HG03159 (cell line): ENCODE measurements around the gene ICOS.
"Not testable (repeated sequence)": the region's sequence is repeated elsewhere in the genome, so short reads cannot be mapped to it uniquely, and the experiment has no call there.

Source experiments
- ATAC-seq: cut with Tn5 transposase; IDR thresholded peaks from one replicate; pipeline ENCODE4 v1.9.1; 2021; ENCODE audit warnings: mild to moderate bottlenecking, moderate library complexity; ENCODE audit not compliant: unreplicated experiment

Gene ICOS

GRCh38 chr2:203972066-203972465, 35.5 kb downstream of the ICOS start:
- peak; percentile 46 for ATAC-seq

DNA sequence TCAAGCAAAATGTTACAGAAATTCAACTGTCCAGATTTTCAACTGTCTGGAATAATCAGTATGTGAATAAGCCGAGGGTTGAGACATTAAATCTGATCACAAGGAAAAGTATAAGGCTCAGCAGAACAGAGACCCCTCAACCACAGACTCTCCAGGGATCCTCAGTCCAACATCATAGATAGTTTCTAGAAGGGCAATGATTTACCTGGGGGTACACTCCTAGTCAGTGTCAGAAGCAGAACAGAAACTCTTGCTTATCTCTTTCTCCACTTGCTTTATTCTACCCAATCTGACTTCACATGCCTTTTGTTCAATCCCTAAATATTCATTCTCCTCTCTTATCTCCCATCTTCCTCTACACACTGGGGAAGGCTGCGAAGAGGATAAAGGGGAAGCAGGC, 36.4 kb downstream of the ICOS start:
- ATAC-seq: peak; percentile 75

DNA sequence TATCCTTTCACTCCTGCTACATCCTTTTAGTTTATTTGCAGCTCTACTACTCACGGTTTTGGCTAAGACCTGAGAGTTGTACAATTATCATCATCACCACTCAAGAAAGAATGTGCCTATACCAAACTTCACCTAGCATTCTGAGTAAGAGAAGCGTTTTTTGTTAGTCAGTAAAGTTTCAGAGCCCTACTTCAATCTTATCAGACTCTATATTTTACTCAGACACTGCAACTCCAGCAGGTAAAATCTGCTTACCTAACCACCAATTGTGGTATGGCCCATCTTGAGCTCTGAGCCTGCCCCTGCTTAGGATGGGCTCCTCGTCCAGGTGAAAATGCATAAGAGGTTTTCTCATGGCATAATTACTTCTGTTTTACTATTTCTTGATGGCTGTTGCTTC, 37.1 kb downstream of the ICOS start:
- ATAC-seq: no peak

GRCh38 chr2:203975912-203976311, 39.3 kb downstream of the ICOS start:
- no peak for ATAC-seq

GRCh38 chr2:203982276-203982675, 45.7 kb downstream of the ICOS start:
- no peak for ATAC-seq

- ATAC-seq: no peak
Observed at GRCh38 chr2:203983064-203983715, 46.6 kb downstream of the ICOS start.

- ATAC-seq: not testable (repeated sequence)
Observed at GRCh38 chr2:203985978-203986377, 49.4 kb downstream of the ICOS start.

DNA sequence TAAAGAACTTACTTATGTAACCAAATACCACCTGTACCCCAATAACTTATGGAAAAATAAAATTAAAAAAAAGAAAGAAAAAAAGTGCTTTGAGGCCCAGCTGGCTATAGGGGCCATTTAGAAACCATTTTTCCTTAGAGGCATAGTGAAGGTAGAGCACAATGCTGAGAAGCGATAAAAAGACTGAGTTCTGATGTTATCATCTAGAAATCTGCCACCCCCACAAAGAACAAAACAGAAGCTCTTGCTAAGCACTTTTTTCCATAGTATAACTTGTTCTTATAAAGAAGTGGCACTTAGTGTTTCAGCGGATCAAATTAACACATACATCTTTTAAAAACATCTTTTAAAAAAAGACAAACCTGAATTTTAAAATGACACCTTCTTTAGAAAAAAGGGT, 51.4 kb downstream of the ICOS start:
- no peak for ATAC-seq

- no peak for ATAC-seq
Observed at GRCh38 chr2:203988500-203989260, 52.1 kb downstream of the ICOS start.

- no peak for ATAC-seq
Observed at GRCh38 chr2:203989521-203989920, 53.0 kb downstream of the ICOS start.

- no peak for ATAC-seq
Observed at GRCh38 chr2:203992509-203992908, 55.9 kb downstream of the ICOS start.

DNA sequence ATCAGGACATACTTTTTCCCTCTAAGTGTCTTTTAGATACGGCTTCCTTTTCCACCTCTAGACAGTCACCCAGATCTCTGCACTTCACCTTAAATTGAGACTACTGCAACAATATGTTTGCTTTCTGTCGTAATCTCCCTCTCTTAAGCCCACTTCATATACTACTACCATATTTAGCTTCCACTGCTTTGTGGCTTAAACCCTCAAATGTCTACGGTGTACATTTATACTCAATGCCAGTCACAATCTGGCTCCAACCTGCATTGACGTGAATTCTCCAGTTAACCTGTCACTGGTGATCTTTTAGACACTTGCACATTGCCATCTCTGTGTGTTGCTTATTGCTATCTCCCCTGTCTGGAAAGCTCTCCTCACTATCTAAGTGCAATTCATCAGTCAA, 56.4 kb downstream of the ICOS start:
- no peak for ATAC-seq

DNA sequence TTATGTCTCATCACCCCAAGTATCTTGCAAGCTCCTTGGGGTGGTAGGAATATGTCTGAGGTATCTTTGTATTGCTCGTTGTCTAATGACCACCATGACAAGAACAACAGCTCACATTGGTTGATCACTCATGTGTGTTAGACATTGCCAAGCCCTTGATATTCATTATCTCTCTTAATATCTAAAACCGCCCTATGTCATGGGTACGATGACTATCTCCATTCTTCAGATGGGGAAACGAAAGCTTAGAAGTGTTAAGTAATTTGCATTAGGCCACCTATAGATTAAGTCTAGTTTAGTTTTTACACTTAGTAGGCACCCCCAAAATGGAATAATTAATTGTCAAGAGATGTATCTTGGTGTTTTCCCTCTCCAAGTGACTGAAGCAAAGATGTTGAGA, 57.0 kb downstream of the ICOS start:
- peak; percentile 38 for ATAC-seq

DNA sequence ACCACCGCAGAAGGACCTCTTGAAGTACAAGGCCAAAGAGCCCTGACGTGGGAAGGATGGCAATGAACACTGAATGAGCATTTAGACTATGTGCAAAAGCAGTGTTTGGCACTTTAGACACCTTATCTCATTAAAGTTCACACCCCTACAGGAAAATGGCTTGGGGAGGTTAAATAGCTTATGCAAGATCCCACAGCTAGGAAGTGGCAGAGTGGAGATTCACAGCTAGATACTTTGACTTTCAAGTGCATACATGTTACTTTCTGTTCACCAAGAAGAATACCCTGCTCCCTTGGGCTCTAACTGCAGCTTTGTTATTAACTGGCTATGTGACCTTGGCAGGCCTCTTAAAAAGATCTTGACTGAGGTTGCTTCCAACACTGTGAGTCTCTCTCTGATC, 58.2 kb downstream of the ICOS start:
- ATAC-seq: no peak

DNA sequence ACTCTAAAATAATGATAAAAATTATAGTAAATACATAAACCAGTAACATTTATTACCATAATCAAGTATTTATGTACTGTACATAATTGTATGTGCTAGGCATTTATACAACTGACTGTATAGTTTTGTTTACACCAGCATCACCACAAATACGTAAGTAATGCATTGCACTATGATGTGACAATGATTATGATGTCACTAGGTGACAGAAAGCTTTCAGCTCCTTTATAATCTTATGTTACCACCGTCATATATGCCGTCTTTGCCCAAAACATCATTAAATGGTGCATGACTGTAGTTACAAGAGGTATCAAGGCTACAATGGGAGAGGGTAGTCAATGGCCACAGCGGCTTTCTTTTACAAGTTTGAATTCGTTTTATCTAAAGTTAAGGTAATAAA, 60.1 kb downstream of the ICOS start:
- ATAC-seq: no peak

- ATAC-seq: peak; percentile 66
Observed at GRCh38 chr2:203997481-203997880, 60.9 kb downstream of the ICOS start.

DNA sequence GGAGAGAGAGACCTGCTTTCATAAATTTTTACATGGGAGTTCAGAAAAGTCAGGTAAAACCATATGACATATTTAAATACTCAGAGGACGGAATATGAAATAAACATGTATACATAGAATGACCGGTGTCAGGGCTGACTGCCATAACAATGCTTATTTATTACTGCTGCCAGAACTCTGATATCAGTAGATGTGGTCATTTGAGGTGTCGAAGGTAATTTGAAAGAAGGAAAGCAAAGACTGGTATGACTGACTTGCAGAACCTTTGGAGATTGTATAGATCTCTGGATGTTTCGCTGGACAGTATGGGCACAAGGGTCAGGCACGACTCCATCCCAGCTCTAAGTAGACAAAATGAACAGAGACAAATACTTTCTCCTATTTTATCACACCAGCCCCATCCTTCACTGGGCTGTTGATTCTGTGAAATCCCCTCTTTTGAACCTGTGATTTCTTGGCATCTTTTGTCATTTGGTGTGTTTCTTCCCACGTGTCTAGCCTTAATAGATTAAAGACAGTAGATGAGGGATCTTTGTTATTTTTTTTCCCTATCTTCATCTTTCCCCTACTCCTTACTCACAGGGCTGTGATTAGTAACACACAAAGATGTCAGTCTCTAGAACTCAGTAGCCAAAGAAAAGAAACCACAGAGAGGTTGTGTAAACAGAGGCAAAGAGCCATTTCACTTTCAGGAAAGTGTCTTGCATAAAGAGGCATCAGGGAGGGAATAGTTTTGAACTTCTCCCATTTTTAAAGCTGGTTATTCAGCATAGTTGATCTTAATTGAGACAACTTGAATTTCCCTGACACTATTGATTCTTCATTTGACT, 61.6 kb downstream of the ICOS start:
- ATAC-seq: no peak

GRCh38 chr2:203999835-204000234, 63.3 kb downstream of the ICOS start:
- no peak for ATAC-seq

DNA sequence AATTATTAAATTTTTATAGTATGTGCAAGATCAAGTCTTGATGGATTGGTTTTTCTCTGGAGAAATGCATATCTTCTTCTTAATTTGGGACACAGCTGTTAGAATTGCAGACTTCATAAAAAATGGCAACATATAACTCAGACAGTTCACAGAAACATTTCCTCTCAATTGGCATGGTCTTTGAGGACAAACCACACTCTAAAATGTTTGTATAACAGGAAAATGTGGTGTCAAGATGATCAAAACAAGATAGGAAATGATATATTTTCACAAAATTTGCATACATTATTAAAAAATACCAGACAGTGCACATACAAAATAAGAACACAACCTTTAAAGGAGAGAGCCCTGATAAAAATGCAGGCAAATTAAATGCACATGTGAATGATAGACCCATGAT, 63.9 kb downstream of the ICOS start:
- no peak for ATAC-seq

- ATAC-seq: no peak
Observed at GRCh38 chr2:204003276-204003990, 66.9 kb downstream of the ICOS start.

DNA sequence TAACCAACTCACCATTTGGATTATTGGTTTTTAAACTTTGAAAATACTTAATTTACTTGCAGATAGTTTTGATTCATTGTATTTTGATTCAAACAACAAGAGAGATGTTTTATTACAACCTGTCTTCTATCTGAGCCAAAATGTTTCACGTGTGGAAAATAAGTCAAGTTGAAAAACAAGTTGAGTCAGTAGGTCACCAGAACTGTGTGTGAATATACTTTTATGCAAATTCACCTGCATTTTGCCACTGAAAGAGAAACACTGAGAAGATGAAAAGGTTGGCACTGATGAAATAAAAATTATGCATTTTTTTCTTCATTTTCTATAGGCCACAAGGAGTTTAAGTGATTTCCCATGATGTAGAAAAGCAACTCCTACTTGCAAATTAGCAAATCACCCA, 68.3 kb downstream of the ICOS start:
- no peak for ATAC-seq
